Tibial nerve (tissue), 3 donors: Measurements from ENCODE around the gene CTXN3.

Experiments used
- CTCF ChIP-seq, 5 experiments: fragments of 200-600 bp in 3 of 5; fragments of 450-650 bp in 2 of 5; sonication (generic) in 3 of 5; IDR thresholded peaks; one replicate each; pipeline ENCODE4 v1.5.1; 2016 to 2019; ENCODE audit warnings: antibody characterized with exemption in 5 of 5, mild to moderate bottlenecking in 3 of 5, moderate library complexity in 2 of 5
- POLR2A ChIP-seq, 2 donors: fragments of 450-650 bp; IDR thresholded peaks; one replicate each; pipeline ENCODE4 v1.6.1; 2017; ENCODE audit warnings: antibody characterized with exemption in 2 of 2, mild to moderate bottlenecking in 2 of 2, moderate library complexity in 2 of 2

DNA sequence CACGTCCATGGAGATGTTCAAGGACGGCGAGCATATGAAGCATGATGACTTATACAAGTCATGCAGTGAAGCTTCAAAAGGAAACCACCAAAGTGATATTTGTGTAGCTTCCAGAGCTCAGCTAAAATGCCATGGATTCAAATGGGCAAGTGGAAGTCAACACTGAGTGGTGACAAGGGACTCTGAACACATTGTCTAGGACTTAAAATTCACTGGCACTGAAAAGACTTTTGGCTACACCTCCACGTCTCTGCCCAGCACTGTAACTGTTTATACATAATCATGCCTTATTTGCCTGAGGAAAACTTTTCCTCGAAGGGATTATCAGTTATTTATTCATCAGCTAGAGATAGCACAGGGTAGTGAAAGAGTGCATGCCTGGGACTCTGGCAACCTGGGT is 15.2 kb downstream of the CTXN3 start:
- no peak for TF ChIP-seq POLR2A (IDR thresholded peaks at IDR 0.05)
- no peak for TF ChIP-seq CTCF (IDR thresholded peaks at IDR 0.05)
